Keratinocyte (primary cell): ENCODE data around the gene SULT1C4.

Experiments used
- EZH2 ChIP-seq: IDR thresholded peaks from one replicate; pipeline ENCODE4 v1.6.1; 2012; ENCODE audit warnings: inconsistent platforms, mild to moderate bottlenecking, low read length, moderate library complexity
- TF ChIP-seq, protein P1 (sequence below), 3 experiments: IDR thresholded peaks in 1 of 3; conservative IDR thresholded peaks in 1 of 3; optimal IDR thresholded peaks in 1 of 3; 2 replicates in 2 of 3; 3 replicates in 1 of 3; pipeline versions ENCODE3 to v1.5.1; 2011; ENCODE audit warnings: low read length in 3 of 3, mild to moderate bottlenecking in 3 of 3, moderate library complexity in 2 of 3, control low read depth in 1 of 3, inconsistent platforms in 1 of 3; ENCODE audit not compliant: insufficient read depth in 2 of 3; ENCODE audit errors: extremely low read depth in 1 of 3

DNA sequence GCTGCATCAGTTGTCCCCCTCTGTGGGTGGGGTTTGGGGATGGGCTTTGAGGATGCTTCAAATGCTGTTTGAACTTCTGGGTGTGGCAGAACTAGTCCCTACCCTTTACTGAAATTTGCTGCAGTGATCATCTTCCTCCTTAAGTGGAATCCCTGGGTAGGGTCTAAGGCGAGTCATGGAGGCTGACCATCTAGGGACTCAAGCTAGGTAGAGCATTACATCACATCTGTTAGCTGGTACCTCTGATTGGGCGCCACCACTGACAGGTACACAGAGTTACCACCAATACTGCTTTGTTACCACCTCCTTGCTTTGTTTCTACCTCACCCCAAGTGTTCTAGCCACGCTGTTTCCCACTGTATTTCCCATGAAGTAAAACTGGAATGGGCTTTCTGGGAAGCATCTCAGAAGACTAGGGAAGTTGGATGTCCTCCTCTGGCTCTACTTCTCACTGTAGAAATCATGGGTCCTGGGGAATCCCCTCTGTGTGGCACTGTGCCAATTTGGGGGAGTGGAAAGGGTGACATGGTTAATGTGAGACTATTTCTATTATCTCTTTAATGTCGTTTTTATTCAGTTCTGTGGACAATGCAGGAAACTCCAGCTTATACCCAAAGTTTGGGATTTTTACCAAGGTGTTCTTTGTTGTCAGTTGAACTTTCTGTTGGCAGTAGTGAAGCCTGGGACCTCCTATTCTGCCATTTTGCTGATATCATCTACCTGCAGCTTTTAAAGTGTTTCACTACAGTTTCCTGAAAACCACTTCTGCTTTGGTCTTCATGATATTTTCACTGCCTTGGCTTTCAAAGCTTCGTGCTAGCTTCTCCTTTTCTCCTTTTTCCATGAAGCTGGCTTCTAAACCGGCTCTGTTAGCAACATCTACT lies 14.5 kb upstream of the SULT1C4 start:
- TF ChIP-seq, protein P1, sequence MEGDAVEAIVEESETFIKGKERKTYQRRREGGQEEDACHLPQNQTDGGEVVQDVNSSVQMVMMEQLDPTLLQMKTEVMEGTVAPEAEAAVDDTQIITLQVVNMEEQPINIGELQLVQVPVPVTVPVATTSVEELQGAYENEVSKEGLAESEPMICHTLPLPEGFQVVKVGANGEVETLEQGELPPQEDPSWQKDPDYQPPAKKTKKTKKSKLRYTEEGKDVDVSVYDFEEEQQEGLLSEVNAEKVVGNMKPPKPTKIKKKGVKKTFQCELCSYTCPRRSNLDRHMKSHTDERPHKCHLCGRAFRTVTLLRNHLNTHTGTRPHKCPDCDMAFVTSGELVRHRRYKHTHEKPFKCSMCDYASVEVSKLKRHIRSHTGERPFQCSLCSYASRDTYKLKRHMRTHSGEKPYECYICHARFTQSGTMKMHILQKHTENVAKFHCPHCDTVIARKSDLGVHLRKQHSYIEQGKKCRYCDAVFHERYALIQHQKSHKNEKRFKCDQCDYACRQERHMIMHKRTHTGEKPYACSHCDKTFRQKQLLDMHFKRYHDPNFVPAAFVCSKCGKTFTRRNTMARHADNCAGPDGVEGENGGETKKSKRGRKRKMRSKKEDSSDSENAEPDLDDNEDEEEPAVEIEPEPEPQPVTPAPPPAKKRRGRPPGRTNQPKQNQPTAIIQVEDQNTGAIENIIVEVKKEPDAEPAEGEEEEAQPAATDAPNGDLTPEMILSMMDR (optimal IDR thresholded peaks at IDR 0.05 in 1 of 3, IDR thresholded peaks at IDR 0.05 in 1 of 3, conservative IDR thresholded peaks at IDR 0.05 in 1 of 3; ENCODE audit: extremely low read depth in 1 of 3, insufficient read depth in 2 of 3, low read length in 3 of 3), result no peak
- TF ChIP-seq EZH2, result no peak
